ENCODE data around the gene UTF1. TPM values are rescaled to one million over a fixed set of nuclear protein-coding genes. Genes with fewer than 3 reads are reported as not detected.
"Not testable (repeated sequence)": the region's sequence is repeated elsewhere in the genome, so short reads cannot be mapped to it uniquely, and the experiment has no call there.

Gene UTF1
- total and polyA plus RNA-seq, 8 donors: not detected

- FAIRE-seq: no peak
- no peak for ATAC-seq
- Histone ChIP-seq H3K4me3 (no peak overlapping the region), H3K36me3 (no peaks in the 10 kb centered on the region), H3K9me3 (no peaks in the 10 kb centered on the region), H3K27ac (no peak overlapping the region), H3K4me1 (peaks cover 0 to 10% (median 3%) of the 10 kb centered on the region in 3 donors), H3K27me3 (no peaks in the 10 kb centered on the region)
- no peak for DNase-seq
- TF ChIP-seq, protein P1, sequence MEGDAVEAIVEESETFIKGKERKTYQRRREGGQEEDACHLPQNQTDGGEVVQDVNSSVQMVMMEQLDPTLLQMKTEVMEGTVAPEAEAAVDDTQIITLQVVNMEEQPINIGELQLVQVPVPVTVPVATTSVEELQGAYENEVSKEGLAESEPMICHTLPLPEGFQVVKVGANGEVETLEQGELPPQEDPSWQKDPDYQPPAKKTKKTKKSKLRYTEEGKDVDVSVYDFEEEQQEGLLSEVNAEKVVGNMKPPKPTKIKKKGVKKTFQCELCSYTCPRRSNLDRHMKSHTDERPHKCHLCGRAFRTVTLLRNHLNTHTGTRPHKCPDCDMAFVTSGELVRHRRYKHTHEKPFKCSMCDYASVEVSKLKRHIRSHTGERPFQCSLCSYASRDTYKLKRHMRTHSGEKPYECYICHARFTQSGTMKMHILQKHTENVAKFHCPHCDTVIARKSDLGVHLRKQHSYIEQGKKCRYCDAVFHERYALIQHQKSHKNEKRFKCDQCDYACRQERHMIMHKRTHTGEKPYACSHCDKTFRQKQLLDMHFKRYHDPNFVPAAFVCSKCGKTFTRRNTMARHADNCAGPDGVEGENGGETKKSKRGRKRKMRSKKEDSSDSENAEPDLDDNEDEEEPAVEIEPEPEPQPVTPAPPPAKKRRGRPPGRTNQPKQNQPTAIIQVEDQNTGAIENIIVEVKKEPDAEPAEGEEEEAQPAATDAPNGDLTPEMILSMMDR (IDR thresholded peaks at IDR 0.05): no peak
- intact Hi-C loops (cut with DNase I): no loop called here
- WGBS, 2 donors: 89 to 90% methylated on average over 10 of the region's 10 CpGs
Measured at GRCh38 chr10:133263674-133264073, 33.7 kb downstream of the UTF1 start.

DNA sequence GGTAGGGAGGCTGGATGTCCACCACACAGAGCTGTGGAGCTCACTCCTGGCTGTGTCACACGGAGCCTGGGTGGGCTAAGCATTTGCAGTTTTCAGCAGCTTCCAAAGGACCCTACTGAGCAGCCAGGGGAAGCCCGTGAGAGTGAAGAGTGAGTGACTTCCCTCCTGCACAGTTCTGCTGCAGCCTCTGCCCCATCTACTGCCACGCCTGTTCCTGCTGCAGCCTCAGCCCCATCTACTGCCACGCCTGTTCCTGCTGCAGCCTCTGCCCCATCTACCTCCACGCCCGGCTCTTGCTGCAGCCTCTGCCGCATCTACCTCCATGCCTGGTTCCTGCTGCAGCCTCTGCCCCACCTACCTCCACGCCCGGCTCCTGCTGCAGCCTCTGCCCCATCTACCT lies 34.4 kb downstream of the UTF1 start:
- ATAC-seq: no peak
- H3K9me3 ChIP-seq: no peaks in the 10 kb centered on the region
- no peaks in the 10 kb centered on the region for H3K27me3 ChIP-seq
- H3K36me3 ChIP-seq: no peaks in the 10 kb centered on the region
- H3K4me3 ChIP-seq: no peak overlapping the region
- FAIRE-seq: no peak
- TF ChIP-seq, protein P1 (IDR thresholded peaks at IDR 0.05): no peak
- 83 to 97% methylated on average over 9 of the region's 9 CpGs for WGBS, 2 donors
- peaks cover 0 to 6% (median 0%) of the 10 kb centered on the region in 3 donors for H3K4me1 ChIP-seq
- DNase-seq: no peak
- no peak overlapping the region for H3K27ac ChIP-seq
- intact Hi-C loops (cut with DNase I): no loop called here

DNA sequence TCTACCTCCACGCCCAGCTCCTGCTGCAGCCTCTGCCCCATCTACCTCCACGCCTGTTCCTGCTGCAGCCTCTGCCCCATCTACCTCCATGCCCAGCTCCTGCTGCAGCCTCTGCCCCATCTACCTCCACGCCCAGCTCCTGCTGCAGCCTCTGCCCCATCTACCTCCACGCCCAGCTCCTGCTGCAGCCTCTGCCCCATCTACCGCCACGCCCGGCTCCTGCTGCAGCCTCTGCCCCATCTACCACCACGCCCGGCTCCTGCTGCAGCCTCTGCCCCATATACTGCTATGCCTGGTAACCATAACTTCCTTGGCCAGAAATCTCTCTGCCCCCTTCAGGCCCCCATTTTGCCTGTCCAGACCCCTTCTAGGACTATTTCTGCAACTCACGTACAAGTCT lies 35.0 kb downstream of the UTF1 start:
- H3K27ac ChIP-seq; ATAC-seq; DNase-seq; H3K27me3 ChIP-seq; H3K4me3 ChIP-seq; H3K36me3 ChIP-seq; FAIRE-seq; H3K4me1 ChIP-seq; H3K9me3 ChIP-seq; intact Hi-C loops (cut with DNase I): not testable (repeated sequence)
- WGBS, 2 donors: 89 to 90% methylated on average over 10 of the region's 10 CpGs

DNA sequence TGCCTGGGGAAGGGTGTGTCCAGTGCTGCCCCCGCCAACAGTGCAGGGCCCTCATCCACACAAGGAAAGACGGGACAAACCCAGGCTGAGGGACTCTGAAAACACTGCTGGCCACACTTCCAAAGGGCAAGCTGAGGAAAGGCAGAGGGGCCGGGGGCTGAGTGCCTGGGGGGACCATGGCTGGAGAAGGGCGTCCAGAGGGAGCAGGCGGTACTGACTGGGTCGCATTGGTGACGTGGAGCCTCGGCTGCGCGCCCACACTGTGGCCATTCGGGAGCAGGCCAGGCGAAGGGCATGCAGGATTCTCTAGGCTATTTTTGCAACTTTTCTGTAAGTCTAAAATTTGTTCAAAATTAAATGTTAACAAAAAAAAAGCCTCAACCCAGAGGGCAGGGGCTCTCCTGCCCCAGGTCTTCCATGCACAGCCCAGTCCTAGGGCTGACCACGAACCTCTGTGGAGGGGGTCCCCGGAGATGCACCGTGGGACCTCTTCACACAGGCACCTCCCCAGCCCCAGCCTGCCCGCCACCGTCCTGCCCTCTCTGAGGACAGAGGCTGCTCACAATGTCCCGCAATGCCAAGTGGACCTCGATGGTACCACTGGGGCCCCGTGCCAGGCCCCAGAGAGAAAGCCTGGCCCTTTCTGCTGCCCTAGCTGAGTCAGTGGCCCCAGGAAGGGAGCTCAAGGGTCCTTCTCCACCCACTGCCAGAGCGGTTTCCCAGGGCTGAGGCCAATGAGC lies 36.2 kb downstream of the UTF1 start:
- Histone ChIP-seq H3K36me3 (peaks cover 0 to 5% (median 0%) of the 10 kb centered on the region in 3 donors), H3K27ac (no peak overlapping the region), H3K27me3 (no peaks in the 10 kb centered on the region), H3K9me3 (no peaks in the 10 kb centered on the region), H3K4me3 (no peak overlapping the region), H3K4me1 (peaks cover 0 to under 1% (median 0%) of the 10 kb centered on the region in 3 donors)
- FAIRE-seq (no peak), DNase-seq (no peak), ATAC-seq (no peak)
- TF ChIP-seq, protein P1 (IDR thresholded peaks at IDR 0.05): no peak
- 91 to 94% methylated on average over 21 of the region's 21 CpGs for WGBS, 2 donors
- intact Hi-C loops (cut with DNase I): no loop called here

DNA sequence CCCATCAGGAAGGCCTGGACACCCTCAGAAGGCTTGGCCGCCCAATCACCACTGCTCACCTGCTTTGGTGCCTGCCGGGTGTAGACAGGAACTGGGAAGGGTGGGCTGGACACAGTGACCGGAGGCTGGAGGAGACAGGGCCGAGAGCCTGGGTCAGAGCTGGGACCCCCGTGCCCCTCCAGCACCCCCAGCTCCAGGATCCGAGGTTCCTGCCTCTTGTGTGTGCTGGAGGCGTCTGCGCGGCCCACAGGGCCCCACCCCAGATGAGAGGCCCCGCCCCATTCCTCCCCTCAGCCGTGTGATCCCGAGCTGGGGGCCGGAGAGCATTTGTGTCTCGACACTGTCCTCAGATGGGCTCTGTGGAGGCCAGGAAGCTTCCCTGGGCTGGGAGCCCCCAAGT lies 37.3 kb downstream of the UTF1 start:
- no peak for ATAC-seq
- TF ChIP-seq, protein P1 (IDR thresholded peaks at IDR 0.05): no peak
- no peak for FAIRE-seq
- H3K4me3 ChIP-seq: no peak overlapping the region
- no peaks in the 10 kb centered on the region for H3K4me1 ChIP-seq
- H3K27ac ChIP-seq: no peak overlapping the region
- peaks cover 0 to 6% (median 0%) of the 10 kb centered on the region in 3 donors for H3K36me3 ChIP-seq
- no peaks in the 10 kb centered on the region for H3K9me3 ChIP-seq
- intact Hi-C loops (cut with DNase I): no loop called here
- DNase-seq: no peak
- WGBS, 2 donors: 90 to 92% methylated on average over 14 of the region's 14 CpGs
- H3K27me3 ChIP-seq: no peaks in the 10 kb centered on the region
